ENCODE data around the gene GPATCH8. TPM values are rescaled to one million over a fixed set of nuclear protein-coding genes. Genes with fewer than 3 reads are reported as not detected.

The GPATCH8 gene
- polyA plus RNA-seq, 3 donors, result 8.8 to 15.9 (median 14.9) TPM

- no peaks in the 10 kb centered on the region for H3K79me2 ChIP-seq (ENCODE audit: insufficient read depth, low read length)
- H3K9me3 ChIP-seq (replicated peaks in 1 of 2; ENCODE audit: control insufficient read depth in 1 of 2, insufficient read depth in 1 of 2, low read length in 2 of 2), result no peaks in the 10 kb centered on the region
- no peak overlapping the region for H3K4me3 ChIP-seq (replicated peaks in 1 of 3; ENCODE audit: low read depth in 2 of 3, low read length in 3 of 3)
- Mint-ChIP-seq H3K9me3 (peaks cover 0 to 9% (median 6%) of the 10 kb centered on the region in 7 donors), H3K36me3 (no peaks in the 10 kb centered on the region), H3K4me1 (peaks cover 6% of the 10 kb centered on the region), H3K27ac (no peak overlapping the region), H3K4me3 (no peak overlapping the region), H3K27me3 (ENCODE audit: low read depth in 3 of 3) (peaks cover 3 to 15% (median 3%) of the 10 kb centered on the region in 3 donors)
- H3K4me2 ChIP-seq (replicated peaks; ENCODE audit: extremely low read depth, low read length, poor library complexity, severe bottlenecking), result no peak overlapping the region
- intact Hi-C loops (cut with micrococcal nuclease), result no loop called here
- TF ChIP-seq CTCF (IDR thresholded peaks at IDR 0.05), result no peak
- no peak overlapping the region for H3K27ac ChIP-seq (ENCODE audit: low read depth in 1 of 2, low read length in 2 of 2)
- no peaks in the 10 kb centered on the region for H3K27me3 ChIP-seq (ENCODE audit: control insufficient read depth in 2 of 2, insufficient read depth in 2 of 2, low read length in 2 of 2)
- H3K9ac ChIP-seq (ENCODE audit: insufficient read depth, low read length, poor library complexity, severe bottlenecking), result no peak overlapping the region
- no peaks in the 10 kb centered on the region for H3K36me3 ChIP-seq (replicated peaks in 1 of 2; ENCODE audit: control insufficient read depth in 1 of 2, insufficient read depth in 2 of 2, low read length in 2 of 2)
- no peak for DNase-seq
- no peak overlapping the region for H2AFZ ChIP-seq (ENCODE audit: insufficient read depth, low read depth, low read length, poor library complexity, severe bottlenecking)
- no peaks in the 10 kb centered on the region for H3K4me1 ChIP-seq (ENCODE audit: control insufficient read depth in 1 of 2, insufficient read depth in 2 of 2, low read length in 2 of 2)
- WGBS (ENCODE audit: insufficient coverage), result 93% methylated on average over 21 of the region's 28 CpGs
- H4K20me1 ChIP-seq (ENCODE audit: insufficient read depth, low read length), result no peaks in the 10 kb centered on the region
Measured at GRCh38 chr17:44527954-44528353, 24.7 kb upstream of the GPATCH8 start.

DNA sequence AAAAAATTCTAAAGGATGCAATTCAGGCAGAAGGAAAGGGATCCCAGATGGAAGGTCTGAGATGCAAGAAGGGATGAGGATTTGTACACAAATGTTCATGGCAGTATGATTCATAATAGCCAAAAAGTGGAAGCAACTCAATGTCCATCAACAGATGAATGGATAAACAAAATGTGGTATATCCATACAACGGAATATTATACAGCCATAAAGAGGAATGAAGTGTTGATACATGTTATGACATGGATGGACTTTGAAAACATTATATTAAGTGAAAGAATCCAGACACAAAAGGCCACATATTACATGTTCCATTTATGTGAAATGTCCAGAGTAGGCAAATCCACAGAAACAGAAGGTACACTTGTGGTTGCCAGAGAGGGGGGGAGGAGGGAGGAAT, 23.9 kb upstream of the GPATCH8 start:
- Mint-ChIP-seq H3K4me3 (no peak overlapping the region), H3K4me1 (peaks cover 6% of the 10 kb centered on the region), H3K27me3 (ENCODE audit: low read depth in 3 of 3) (peaks cover 3 to 13% (median 3%) of the 10 kb centered on the region in 3 donors), H3K27ac (peak overlapping the region in 1 of 7 donors; percentile 45), H3K36me3 (no peaks in the 10 kb centered on the region), H3K9me3 (peaks cover 0 to 9% (median 6%) of the 10 kb centered on the region in 7 donors)
- Histone ChIP-seq H3K36me3 (replicated peaks in 1 of 2; ENCODE audit: control insufficient read depth in 1 of 2, insufficient read depth in 2 of 2, low read length in 2 of 2) (no peaks in the 10 kb centered on the region), H4K20me1 (ENCODE audit: insufficient read depth, low read length) (no peaks in the 10 kb centered on the region), H3K4me2 (replicated peaks; ENCODE audit: extremely low read depth, low read length, poor library complexity, severe bottlenecking) (no peak overlapping the region), H3K27me3 (ENCODE audit: control insufficient read depth in 2 of 2, insufficient read depth in 2 of 2, low read length in 2 of 2) (no peaks in the 10 kb centered on the region), H3K4me1 (ENCODE audit: control insufficient read depth in 1 of 2, insufficient read depth in 2 of 2, low read length in 2 of 2) (no peaks in the 10 kb centered on the region), H3K79me2 (ENCODE audit: insufficient read depth, low read length) (no peaks in the 10 kb centered on the region), H2AFZ (ENCODE audit: insufficient read depth, low read depth, low read length, poor library complexity, severe bottlenecking) (no peak overlapping the region), H3K9me3 (replicated peaks in 1 of 2; ENCODE audit: control insufficient read depth in 1 of 2, insufficient read depth in 1 of 2, low read length in 2 of 2) (no peaks in the 10 kb centered on the region), H3K4me3 (replicated peaks in 1 of 3; ENCODE audit: low read depth in 2 of 3, low read length in 3 of 3) (no peak overlapping the region), H3K9ac (ENCODE audit: insufficient read depth, low read length, poor library complexity, severe bottlenecking) (no peak overlapping the region), H3K27ac (ENCODE audit: low read depth in 1 of 2, low read length in 2 of 2) (no peak overlapping the region)
- no peak for TF ChIP-seq CTCF (IDR thresholded peaks at IDR 0.05)
- no peak for DNase-seq
- intact Hi-C loops (cut with micrococcal nuclease), result no loop called here
- no CpG with 5 or more reads among the region's 1 CpG for WGBS (ENCODE audit: insufficient coverage)
